IMR-90 (cell line): ENCODE measurements around the gene PAX1. TPM values are rescaled to one million over a fixed set of nuclear protein-coding genes. Genes with fewer than 3 reads are reported as not detected.

Source experiments
- ATAC-seq: fragments of 200-7000 bp; cut with Tn5 transposase; 2 replicates; pipeline ENCODE4 v1.9.1; 2020; ENCODE audit warnings: low read depth, mild to moderate bottlenecking, moderate library complexity
- BruUV-seq: library from RNA; stranded (reverse); fragments of 400-500 nt; replicated peaks from 2 replicates; lab custom pipeline; 2021; lab: Mats Ljungman, UMichigan
- CTCF ChIA-PET: fragments of 300-600 bp; formaldehyde crosslinking; extraction: SDS; loops from one replicate; lab custom pipeline; 2021; ENCODE audit warnings: antibody characterized with exemption; lab: Yijun Ruan, JAX
- POLR2A ChIA-PET: fragments of 300-600 bp; sonication (Branson Sonifier 250); formaldehyde crosslinking; loops from one replicate; lab custom pipeline; 2022; ENCODE audit warnings: antibody characterized with exemption; ENCODE audit not compliant: unreplicated experiment; lab: Charles Lee
- DNase-seq: peaks from one replicate; pipeline ENCODE4 v3.0.0; 2013
- H2AFZ ChIP-seq: replicated peaks from 2 replicates; pipeline ENCODE3; 2013; ENCODE audit warnings: low read length, mild to moderate bottlenecking; ENCODE audit not compliant: poor library complexity
- H2AK5ac ChIP-seq: 2 replicates; pipeline ENCODE4 v1.6.1; 2013; ENCODE audit warnings: low read depth, low read length, inconsistent platforms
- H2AK9ac ChIP-seq: replicated peaks from 2 replicates; pipeline ENCODE3; 2013; ENCODE audit warnings: mild to moderate bottlenecking, low read depth, low read length, moderate library complexity; ENCODE audit not compliant: poor library complexity
- H2BK120ac ChIP-seq: 2 replicates; pipeline ENCODE4 v1.6.1; 2013; ENCODE audit warnings: low read depth, low read length, inconsistent platforms
- H2BK15ac ChIP-seq: 3 replicates; pipeline ENCODE4 v1.6.1; 2013; ENCODE audit warnings: low read depth, low read length, inconsistent platforms
- H2BK20ac ChIP-seq: 2 replicates; pipeline ENCODE4 v1.6.1; 2013; ENCODE audit warnings: low read depth, mild to moderate bottlenecking, inconsistent platforms, low read length, moderate library complexity
- H2BK5ac ChIP-seq: 2 replicates; pipeline ENCODE4 v1.6.1; 2013; ENCODE audit warnings: mild to moderate bottlenecking, low read depth, low read length, inconsistent platforms; ENCODE audit not compliant: poor library complexity, severe bottlenecking
- H3K14ac ChIP-seq: replicated peaks from 2 replicates; pipeline ENCODE4 v1.6.1; 2013; ENCODE audit warnings: low read depth, low read length, inconsistent platforms
- H3K18ac ChIP-seq: 2 replicates; pipeline ENCODE4 v1.6.1; 2013; ENCODE audit warnings: low read depth, low read length, control low read depth
- H3K23ac ChIP-seq: 2 replicates; pipeline ENCODE4 v1.6.1; 2013; ENCODE audit warnings: low read depth, low read length, inconsistent platforms
- H3K27ac ChIP-seq: 2 replicates; pipeline ENCODE4 v1.5.1; 2013; ENCODE audit warnings: mild to moderate bottlenecking, control low read depth, low read length; ENCODE audit not compliant: insufficient read depth
- H3K27me3 ChIP-seq: 2 replicates; pipeline ENCODE4 v1.6.1; 2013; ENCODE audit warnings: low read length; ENCODE audit not compliant: control insufficient read depth, insufficient read depth
- H3K36me3 ChIP-seq: 2 replicates; pipeline ENCODE4 v1.6.1; 2013; ENCODE audit warnings: low read length, mixed read lengths; ENCODE audit not compliant: control insufficient read depth, insufficient read depth
- H3K4ac ChIP-seq: 2 replicates; pipeline ENCODE4 v1.6.1; 2013; ENCODE audit warnings: low read depth, low read length, inconsistent platforms
- H3K4me1 ChIP-seq: 2 replicates; pipeline ENCODE4 v1.6.1; 2013; ENCODE audit warnings: low read length, mixed read lengths; ENCODE audit not compliant: control insufficient read depth, insufficient read depth
- H3K4me2 ChIP-seq: 2 replicates; pipeline ENCODE4 v1.6.1; 2013; ENCODE audit warnings: low read depth, mild to moderate bottlenecking, control low read depth, low read length, moderate library complexity
- H3K4me3 ChIP-seq: 2 replicates; pipeline ENCODE4 v1.5.1; 2013; ENCODE audit warnings: low read depth, mild to moderate bottlenecking, control low read depth, low read length, moderate library complexity; ENCODE audit not compliant: insufficient read depth
- H3K56ac ChIP-seq: 2 replicates; pipeline ENCODE4 v1.6.1; 2013; ENCODE audit warnings: low read length, inconsistent platforms; ENCODE audit not compliant: insufficient read depth; ENCODE audit errors: extremely low read depth
- H3K79me1 ChIP-seq, 2 experiments: 2 replicates each; pipeline ENCODE4 v1.6.1; 2013; ENCODE audit warnings: low read length in 2 of 2, inconsistent platforms in 1 of 2, low read depth in 1 of 2
- H3K9ac ChIP-seq: 2 replicates; pipeline ENCODE4 v1.6.1; 2013; ENCODE audit warnings: low read depth, low read length, control low read depth
- H3K9me1 ChIP-seq: 2 replicates; pipeline ENCODE4 v1.6.1; 2013; ENCODE audit warnings: low read length, inconsistent platforms; ENCODE audit not compliant: insufficient read depth
- H3K9me3 ChIP-seq: 2 replicates; pipeline ENCODE4 v1.6.1; 2013; ENCODE audit warnings: low read length; ENCODE audit not compliant: control insufficient read depth, insufficient read depth
- H4K20me1 ChIP-seq: 2 replicates; pipeline ENCODE4 v1.6.1; 2013; ENCODE audit warnings: low read length, inconsistent platforms; ENCODE audit not compliant: insufficient read depth
- H4K5ac ChIP-seq: 2 replicates; pipeline ENCODE4 v1.6.1; 2013; ENCODE audit warnings: mild to moderate bottlenecking, low read depth, low read length, control low read depth
- H4K8ac ChIP-seq, 2 experiments: 2 replicates each; pipeline ENCODE4 v1.6.1; 2013; ENCODE audit warnings: low read depth in 2 of 2, low read length in 2 of 2, control low read depth in 1 of 2, inconsistent platforms in 1 of 2
- H4K91ac ChIP-seq: 2 replicates; pipeline ENCODE4 v1.6.1; 2013; ENCODE audit warnings: low read depth, low read length, inconsistent platforms; ENCODE audit not compliant: insufficient read depth
- CEBPB ChIP-seq: IDR thresholded peaks from 2 replicates; pipeline ENCODE4 v1.6.1; 2012; ENCODE audit warnings: low read depth, low read length, improper control_type of control experiment
- CHD1 ChIP-seq: IDR thresholded peaks from 2 replicates; pipeline ENCODE4 v1.6.1; 2012; ENCODE audit warnings: low read depth, low read length, improper control_type of control experiment
- MAFK ChIP-seq: IDR thresholded peaks from 2 replicates; pipeline ENCODE4 v1.6.1; 2012; ENCODE audit warnings: low read depth, low read length, improper control_type of control experiment
- USF2 ChIP-seq: fragments of 150-350 bp; IDR thresholded peaks from 2 replicates; pipeline ENCODE4 v1.6.1; 2017; ENCODE audit warnings: mild to moderate bottlenecking, antibody characterized with exemption, low read length, low read depth
- WGBS, 2 experiments: methylation state at CpG; one replicate each; pipeline versions ENCODE4 v1.1.5 to v1.1.7; 2013; ENCODE audit warnings: missing lambda C conversion rate in 2 of 2; ENCODE audit not compliant: insufficient read length in 1 of 2; ENCODE audit errors: extremely low coverage in 2 of 2; 5-methylcytosine and 5-hydroxymethylcytosine counted together
- dilution Hi-C: fragments of 300-500 bp; cut with HindIII; formaldehyde crosslinking; loops from one replicate; pipeline ENCODE4 v1.14.3; 2018; ENCODE audit warnings: low sequenced_read_pairs; ENCODE audit not compliant: unreplicated experiment
- in situ Hi-C: fragments of 300-500 bp; cut with MboI; formaldehyde crosslinking; loops from 3 replicates; pipeline ENCODE4 v1.14.3; 2019; ENCODE audit warnings: low sequenced_read_pairs, inconsistent platforms, mixed read lengths
- intact Hi-C: fragments of 100-400 bp; cut with micrococcal nuclease; formaldehyde crosslinking; loops from 2 replicates; pipeline ENCODE4 v1.10.0; 2022
- polyA plus RNA-seq, 3 experiments: library from polyadenylated mRNA; depleted of rRNA; stranded (reverse); fragments of >200 nt; gene quantifications; 2 replicates each; pipeline ENCODE4 v1.2.3, GENCODE V29; 2012; ENCODE audit warnings: low replicate concordance in 1 of 3
- total RNA-seq: library from RNA; depleted of rRNA; stranded (reverse); fragments of >200 nt; gene quantifications from 2 replicates; pipeline ENCODE4 v1.2.3, GENCODE V29; 2012

The PAX1 gene
- total and polyA plus RNA-seq, 2 of the 4 experiments (the other 2 are of a cell fraction) = not detected

- Histone ChIP-seq H3K9me1 (no peaks in the 10 kb centered on the region), H3K4me3 (no peak overlapping the region), H3K56ac (no peak overlapping the region), H2BK5ac (peak overlapping the region; percentile 50), H4K20me1 (no peaks in the 10 kb centered on the region), H3K4me1 (no peaks in the 10 kb centered on the region), H3K4ac (no peak overlapping the region), H3K23ac (no peak overlapping the region), H2AK5ac (no peak overlapping the region), H4K5ac (no peak overlapping the region), H4K8ac (no peak overlapping the region), H3K18ac (no peak overlapping the region), H4K91ac (no peak overlapping the region), H3K27me3 (no peaks in the 10 kb centered on the region), H3K14ac (no peak overlapping the region), H3K27ac (no peak overlapping the region), H3K9me3 (peaks cover 31% of the 10 kb centered on the region), H2BK20ac (no peak overlapping the region), H2AFZ (no peak overlapping the region), H3K9ac (no peak overlapping the region), H3K4me2 (no peak overlapping the region), H3K79me1 (no peaks in the 10 kb centered on the region), H2AK9ac (no peak overlapping the region), H2BK15ac (no peak overlapping the region), H3K36me3 (no peaks in the 10 kb centered on the region), H2BK120ac (no peak overlapping the region)
- ATAC-seq (no peak), DNase-seq (no peak)
- BruUV-seq = no TSS peak
- ChIA-PET POLR2A (no interaction called here), CTCF (no interaction called here)
- dilution Hi-C loops (no loop called here), intact Hi-C loops (no loop called here), in situ Hi-C loops (no loop called here)
- WGBS, 2 experiments = 40% methylated on average over 1 of the region's 1 CpG; no CpG with 5 or more reads in 1 of the 2 experiments
- TF ChIP-seq CEBPB (no peak), CHD1 (no peak), USF2 (no peak), MAFK (no peak)
These were observed 34.5 kb upstream of the PAX1 start for GRCh38 chr20:21670981-21671380.
